Prostate gland (tissue), 2 donors: ENCODE data around the gene CLVS2. TPM values are rescaled to one million over a fixed set of nuclear protein-coding genes. Genes with fewer than 3 reads are reported as not detected.

Experiments used
- DNase-seq: peaks from one replicate; pipeline ENCODE4 v3.0.0-alpha.2; 2019; ENCODE audit warnings: low spot score
- H3K27ac ChIP-seq, 2 donors: fragments of 200-600 bp; sonication (generic); 2 replicates each; pipeline ENCODE4 v1.5.1; 2017 to 2019
- H3K27me3 ChIP-seq: fragments of 200-600 bp; sonication (generic); replicated peaks from 2 replicates; pipeline ENCODE4 v1.5.1; 2019; ENCODE audit not compliant: insufficient read depth
- H3K36me3 ChIP-seq, 2 donors: fragments of 200-600 bp; sonication (generic); 1 replicate in 1 of 2; 2 replicates in 1 of 2; pipeline versions ENCODE4 v1.5.1 to v1.8.1; 2017 to 2019
- H3K4me1 ChIP-seq: fragments of 200-600 bp; sonication (generic); replicated peaks from 2 replicates; pipeline ENCODE4 v1.5.1; 2019
- H3K4me3 ChIP-seq, 2 donors: fragments of 200-600 bp; sonication (generic); 2 replicates each; pipeline ENCODE4 v1.5.1; 2017 to 2019
- H3K9me3 ChIP-seq: fragments of 200-600 bp; sonication (generic); 2 replicates; pipeline ENCODE4 v1.5.1; 2017
- CTCF ChIP-seq, 4 experiments: fragments of 200-600 bp in 2 of 4; fragments of 450-650 bp in 2 of 4; sonication (generic) in 2 of 4; IDR thresholded peaks; 1 replicate in 3 of 4; 2 replicates in 1 of 4; pipeline ENCODE4 v1.5.1; 2016 to 2019; ENCODE audit warnings: antibody characterized with exemption in 4 of 4, mild to moderate bottlenecking in 2 of 4, moderate library complexity in 2 of 4
- POLR2A ChIP-seq: fragments of 450-650 bp; IDR thresholded peaks from one replicate; pipeline ENCODE4 v1.6.1; 2016; ENCODE audit warnings: antibody characterized with exemption, mild to moderate bottlenecking
- POLR2AphosphoS5 ChIP-seq: sonication (generic); formaldehyde crosslinking; IDR thresholded peaks from one replicate; pipeline ENCODE4 v1.6.1; 2017; ENCODE audit warnings: antibody characterized with exemption
- WGBS: methylation state at CpG from one replicate; pipeline ENCODE4 v1.1.5; 2018; 5-methylcytosine and 5-hydroxymethylcytosine counted together
- intact Hi-C: fragments of 100-400 bp; cut with DNase I; formaldehyde crosslinking; loops from one replicate; pipeline ENCODE4 v1.14.2; 2022
- total RNA-seq, 2 donors: library from RNA; depleted of rRNA; stranded (reverse); fragments of >200 nt; gene quantifications; one replicate each; pipeline ENCODE4 v1.1.0, GENCODE V29; 2016

The CLVS2 gene
- total RNA-seq, 2 donors from 2014 or later = 3.0 to 4.2 TPM

- Histone ChIP-seq H3K27ac (no peak overlapping the region), H3K9me3 (no peaks in the 10 kb centered on the region)
These were observed 11.8 kb downstream of the CLVS2 start for GRCh38 chr6:123007885-123008284.

GRCh38 chr6:123009059-123009458, 13.0 kb downstream of the CLVS2 start:
- Histone ChIP-seq H3K4me3 (no peak overlapping the region), H3K4me1 (no peaks in the 10 kb centered on the region), H3K27me3 (no peaks in the 10 kb centered on the region), H3K36me3 (no peaks in the 10 kb centered on the region), H3K27ac (no peak overlapping the region), H3K9me3 (no peaks in the 10 kb centered on the region)
- WGBS = 72% methylated on average over 2 of the region's 2 CpGs
- DNase-seq = no peak
- intact Hi-C loops = no loop called here
- TF ChIP-seq POLR2A (no peak), POLR2AphosphoS5 (no peak), CTCF (IDR thresholded peaks at IDR 0.05) (no peak)

More at GRCh38 chr6:123007885-123008284, 11.8 kb downstream of the CLVS2 start:
- TF ChIP-seq POLR2A (no peak), CTCF (IDR thresholded peaks at IDR 0.05) (no peak), POLR2AphosphoS5 (no peak)
- no peaks in the 10 kb centered on the region for H3K4me1 ChIP-seq
- no peaks in the 10 kb centered on the region for H3K36me3 ChIP-seq
- intact Hi-C loops = no loop called here
- no peaks in the 10 kb centered on the region for H3K27me3 ChIP-seq
- no peak overlapping the region for H3K4me3 ChIP-seq
- no peak for DNase-seq

- intact Hi-C loops = no loop called here
- TF ChIP-seq POLR2A = no peak
- TF ChIP-seq POLR2AphosphoS5 = no peak
- no peak for TF ChIP-seq CTCF (IDR thresholded peaks at IDR 0.05)
- Histone ChIP-seq H3K36me3 (no peaks in the 10 kb centered on the region), H3K4me1 (no peaks in the 10 kb centered on the region), H3K27ac (no peak overlapping the region), H3K27me3 (no peaks in the 10 kb centered on the region), H3K9me3 (no peaks in the 10 kb centered on the region), H3K4me3 (no peak overlapping the region)
- no peak for DNase-seq
These were observed 18.8 kb downstream of the CLVS2 start for GRCh38 chr6:123014835-123015234.

GRCh38 chr6:123016431-123017103, 20.5 kb downstream of the CLVS2 start:
- Histone ChIP-seq H3K27me3 (no peaks in the 10 kb centered on the region), H3K4me3 (no peak overlapping the region), H3K27ac (no peak overlapping the region), H3K36me3 (no peaks in the 10 kb centered on the region), H3K4me1 (no peaks in the 10 kb centered on the region), H3K9me3 (no peaks in the 10 kb centered on the region)
- WGBS = 36% methylated on average over 4 of the region's 4 CpGs
- intact Hi-C loops = no loop called here
- no peak for DNase-seq
- no peak for TF ChIP-seq POLR2A
- TF ChIP-seq CTCF (IDR thresholded peaks at IDR 0.05) = no peak
- TF ChIP-seq POLR2AphosphoS5 = no peak

GRCh38 chr6:123017104-123017682, 21.2 kb downstream of the CLVS2 start:
- H3K9me3 ChIP-seq = no peaks in the 10 kb centered on the region
- no peak for DNase-seq
- TF ChIP-seq POLR2A (no peak), POLR2AphosphoS5 (no peak), CTCF (IDR thresholded peaks at IDR 0.05) (no peak)
- intact Hi-C loops = no loop called here
- H3K4me3 ChIP-seq = no peak overlapping the region
- no peak overlapping the region for H3K27ac ChIP-seq
- no peaks in the 10 kb centered on the region for H3K27me3 ChIP-seq
- 31% methylated on average over 5 of the region's 5 CpGs for WGBS
- H3K36me3 ChIP-seq = no peaks in the 10 kb centered on the region
- no peaks in the 10 kb centered on the region for H3K4me1 ChIP-seq
